Frontal cortex (tissue), 4 donors: ENCODE measurements around the gene ARHGAP42. TPM values are rescaled to one million over a fixed set of nuclear protein-coding genes. Genes with fewer than 3 reads are reported as not detected.

Experiments used
- DNase-seq, 2 donors: peaks; one replicate each; pipeline ENCODE4 v3.0.0; 2012; ENCODE audit warnings: low spot score in 2 of 2
- FAIRE-seq: peaks from 2 replicates; lab custom pipeline; 2012; peaks lifted over from hg19 to GRCh38; lab: Jason Lieb, UNC
- total RNA-seq: library from RNA; depleted of rRNA; stranded (reverse); fragments of >200 nt; gene quantifications from one replicate; pipeline ENCODE4 v1.2.3, GENCODE V29; 2014
- donor health status: control.
- donor health status: control.
- donor health status: control.

Gene ARHGAP42
- total RNA-seq, 1 donor from 2014 or later, result 7.3 TPM

DNA sequence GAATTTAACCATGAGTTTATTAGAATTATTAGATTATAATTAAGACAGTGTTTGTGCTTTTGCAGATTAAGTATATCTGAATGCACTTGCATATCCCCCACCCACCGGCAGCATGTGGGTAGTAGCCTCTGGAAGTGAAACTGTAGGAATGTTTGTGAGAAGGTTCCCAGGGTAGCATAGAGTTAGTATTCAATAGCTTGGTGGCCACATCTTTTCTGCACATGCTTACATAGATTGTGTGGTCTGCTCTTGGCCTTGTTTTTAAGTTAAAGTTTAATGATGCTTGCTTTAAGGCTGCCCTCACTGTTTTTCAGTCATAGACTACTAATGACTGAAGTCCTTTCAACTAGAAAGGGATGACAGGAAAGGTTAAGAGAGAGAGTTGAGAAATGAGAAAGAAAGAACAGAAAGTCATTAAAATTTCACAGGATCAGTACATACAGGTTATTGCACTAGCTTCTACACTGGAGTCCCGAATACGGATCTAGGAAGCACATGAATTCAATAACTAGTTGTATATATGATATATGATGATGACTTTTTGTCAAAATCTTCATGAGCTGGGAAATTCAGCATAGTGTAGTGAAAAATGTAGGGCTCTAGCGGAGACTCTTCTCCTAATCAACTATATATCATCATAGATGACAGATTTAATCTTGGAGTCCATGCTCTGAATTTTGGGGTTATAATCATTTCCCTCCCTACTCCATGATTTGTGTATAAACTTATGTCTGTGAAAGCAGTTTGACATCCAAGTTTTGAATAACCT is 137.1 kb downstream of the ARHGAP42 start:
- DNase-seq (no peak), FAIRE-seq (no peak)

DNA sequence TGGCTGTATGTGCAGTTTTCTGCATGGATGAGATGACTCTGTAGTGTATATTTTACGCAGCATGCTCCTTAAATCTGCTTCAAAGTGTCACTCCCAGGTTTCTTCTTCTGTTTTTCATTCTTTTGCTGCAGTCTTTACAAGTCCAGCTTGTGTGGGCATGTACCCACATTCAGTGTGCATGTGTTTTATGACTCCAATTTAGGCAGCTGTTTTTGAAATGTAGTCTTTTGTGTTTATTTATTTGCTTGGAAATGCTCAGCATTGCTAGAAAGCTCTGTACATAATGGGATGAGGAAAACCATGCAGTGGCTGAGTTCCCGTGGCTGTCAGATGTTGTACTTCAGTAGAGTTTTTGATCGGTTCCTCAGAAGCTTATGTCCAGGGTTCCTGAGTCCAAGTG is 138.5 kb downstream of the ARHGAP42 start:
- FAIRE-seq (no peak), DNase-seq (no peak)

DNA sequence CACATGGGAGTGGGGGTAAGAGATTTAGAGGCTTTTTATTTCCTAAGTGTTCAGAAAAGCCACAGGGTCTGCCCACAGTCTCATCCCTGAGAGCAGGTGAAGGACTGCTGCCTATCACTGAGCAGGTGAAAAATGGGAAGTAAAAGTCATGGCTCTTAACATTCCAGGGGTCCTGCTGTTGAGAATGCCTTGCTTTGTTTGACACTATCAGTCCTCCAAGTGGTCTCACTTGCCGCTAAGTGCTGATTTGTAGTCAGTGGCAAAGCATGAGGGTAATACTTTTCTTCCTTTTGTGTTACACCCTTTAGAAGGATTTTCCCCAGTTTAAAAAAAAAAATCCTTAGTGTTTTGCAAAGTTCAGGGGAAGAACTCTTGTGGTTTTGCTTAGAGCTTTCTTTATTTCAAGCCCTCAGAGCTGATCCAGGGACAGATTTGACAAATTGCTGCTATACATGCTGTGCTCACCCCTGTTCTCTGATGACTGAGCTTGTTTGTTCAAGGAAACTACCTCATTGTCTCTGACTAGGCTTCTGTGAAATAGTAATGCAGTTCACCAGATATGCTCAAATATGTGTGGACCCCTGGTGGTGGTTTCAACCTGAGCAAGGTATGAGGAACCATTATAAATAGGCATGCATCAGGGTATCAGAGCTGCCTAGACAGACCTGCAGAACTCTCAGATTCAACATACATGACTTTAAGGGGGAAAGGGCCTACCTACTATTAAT is 141.0 kb downstream of the ARHGAP42 start:
- FAIRE-seq (no peak), DNase-seq (no peak)

GRCh38 chr11:100830274-100830673 is 143.2 kb downstream of the ARHGAP42 start:
- no peak for DNase-seq
- FAIRE-seq, result no peak

DNA sequence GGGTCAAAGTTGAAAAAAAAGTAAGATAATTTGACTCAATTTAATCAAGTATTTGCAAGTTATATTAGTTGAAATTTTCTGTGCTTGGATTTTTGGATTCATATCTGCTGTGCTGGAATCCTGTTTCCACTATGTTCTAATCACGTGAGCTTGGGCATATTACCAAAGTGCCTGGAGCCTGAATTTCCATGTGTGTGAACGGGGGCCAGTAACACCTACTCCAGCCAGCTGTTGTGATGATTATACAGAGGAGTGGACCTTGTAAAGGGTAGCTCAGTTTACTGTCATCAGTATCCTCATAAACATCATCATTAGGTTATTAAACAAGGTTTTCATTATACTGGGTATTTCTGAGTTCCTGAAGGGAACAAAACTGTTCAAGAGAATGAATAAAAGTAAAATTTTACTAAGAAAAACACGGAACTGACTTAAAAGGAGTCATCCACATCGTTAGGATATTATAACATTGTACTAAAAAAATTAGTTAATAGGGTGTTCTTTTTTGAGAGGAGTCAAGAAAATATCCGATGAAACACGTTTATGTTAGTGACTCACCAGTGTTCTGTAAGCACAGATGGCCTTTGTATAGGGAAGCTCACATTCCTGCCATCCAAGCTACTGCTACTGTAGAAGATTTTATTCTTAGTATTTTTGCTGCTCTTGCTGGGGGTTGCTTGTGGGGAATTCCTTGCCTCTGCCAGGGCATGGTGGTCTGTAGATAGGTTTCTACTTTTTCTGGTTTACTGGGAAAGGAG is 144.1 kb downstream of the ARHGAP42 start:
- DNase-seq (no peak), FAIRE-seq (no peak)

- no peak for FAIRE-seq
- no peak for DNase-seq
Observed at GRCh38 chr11:100831929-100832494, 144.9 kb downstream of the ARHGAP42 start.

- no peak for DNase-seq
- FAIRE-seq, result no peak
Observed at GRCh38 chr11:100832829-100833228, 145.7 kb downstream of the ARHGAP42 start.

GRCh38 chr11:100833276-100833675 is 146.2 kb downstream of the ARHGAP42 start:
- FAIRE-seq, result no peak
- no peak for DNase-seq

- FAIRE-seq (no peak), DNase-seq (no peak)
Observed at GRCh38 chr11:100835854-100836253, 148.8 kb downstream of the ARHGAP42 start.

GRCh38 chr11:100837311-100837710 is 150.2 kb downstream of the ARHGAP42 start:
- DNase-seq (no peak), FAIRE-seq (no peak)

- DNase-seq (no peak), FAIRE-seq (no peak)
Observed at GRCh38 chr11:100841711-100842407, 154.8 kb downstream of the ARHGAP42 start.

- DNase-seq, result no peak
- no peak for FAIRE-seq
Observed at GRCh38 chr11:100847696-100848216, 160.7 kb downstream of the ARHGAP42 start.

GRCh38 chr11:100849009-100849900 is 162.2 kb downstream of the ARHGAP42 start:
- no peak for DNase-seq
- FAIRE-seq, result no peak

GRCh38 chr11:100849901-100850235 is 162.8 kb downstream of the ARHGAP42 start:
- DNase-seq (no peak), FAIRE-seq (no peak)

- FAIRE-seq (no peak), DNase-seq (no peak)
Observed at GRCh38 chr11:100851147-100851546, 164.1 kb downstream of the ARHGAP42 start.

- FAIRE-seq (no peak), DNase-seq (no peak)
Observed at GRCh38 chr11:100851584-100852152, 164.6 kb downstream of the ARHGAP42 start.

DNA sequence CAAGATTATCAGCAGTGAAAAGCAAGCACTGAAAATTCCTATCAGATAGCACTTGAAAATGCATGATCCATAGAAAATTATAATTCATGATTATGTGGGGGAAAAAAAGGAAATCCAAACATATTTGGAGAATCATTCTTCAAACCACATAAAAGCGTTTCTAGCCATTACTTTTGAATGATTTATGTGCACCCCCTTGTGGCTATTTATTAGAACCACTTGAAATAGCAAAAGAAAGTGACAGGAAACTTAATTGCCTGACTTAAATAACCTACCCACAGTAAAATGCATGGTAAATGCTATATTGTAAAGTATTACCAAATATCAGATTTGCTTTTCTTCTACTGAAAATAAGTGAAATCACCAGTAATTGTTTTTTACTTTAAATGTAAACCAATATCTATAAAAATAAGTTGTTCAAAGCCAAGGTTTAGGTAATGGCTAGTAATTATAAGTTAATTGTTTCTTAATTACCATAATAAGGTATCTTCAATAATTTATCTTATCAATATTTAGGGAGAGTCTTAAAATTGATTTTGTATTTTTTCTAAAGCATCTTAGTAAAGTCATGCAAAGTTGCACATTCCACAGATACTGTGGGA is 168.5 kb downstream of the ARHGAP42 start:
- DNase-seq, result peak in 1 of 2 donors; percentile 7
- peak; percentile 92 for FAIRE-seq
